ENCODE measurements around the gene TNS4.

- TF ChIP-seq EZH2 (IDR thresholded peaks at IDR 0.05; ENCODE audit: insufficient read depth, poor library complexity, severe bottlenecking) = no peak
- TF ChIP-seq EZH2phosphoT487 (IDR thresholded peaks at IDR 0.05; ENCODE audit: insufficient read depth, low read depth) = no peak
Measured at GRCh38 chr17:40443196-40443987, 58.0 kb downstream of the TNS4 start, which contains the start of gene IGFBP4.

Measured in GM23248 (cell line).